GM23338 (cell line): ENCODE results near the gene ZDHHC8. TPM values are rescaled to one million over a fixed set of nuclear protein-coding genes. Genes with fewer than 3 reads are reported as not detected.

Experiments
- ATAC-seq: fragments of 200-7000 bp; cut with Tn5 transposase; 3 replicates; pipeline ENCODE4 v1.9.1; 2020
- DNase-seq: peaks from one replicate; pipeline ENCODE4 v3.0.0-alpha.2; 2015; ENCODE audit warnings: low spot score
- H2AFZ ChIP-seq: fragments of 200-600 bp; sonication (generic); 2 replicates; pipeline ENCODE4 v1.8.0; 2016; ENCODE audit warnings: antibody characterized with exemption, mild to moderate bottlenecking, moderate library complexity
- H3F3A ChIP-seq: fragments of 200-600 bp; sonication (generic); replicated peaks from 2 replicates; pipeline ENCODE4 v1.8.0; 2017; ENCODE audit warnings: antibody characterized with exemption, mixed run types, low read depth
- H3K27ac ChIP-seq: fragments of 200-600 bp; sonication (generic); 2 replicates; pipeline ENCODE4 v1.6.1; 2016; ENCODE audit warnings: low read depth
- H3K27me3 ChIP-seq: fragments of 200-600 bp; sonication (generic); 2 replicates; pipeline ENCODE4 v1.8.0; 2016; ENCODE audit warnings: mild to moderate bottlenecking, mixed run types, moderate library complexity; ENCODE audit not compliant: insufficient read depth
- H3K36me3 ChIP-seq: fragments of 200-600 bp; sonication (generic); 2 replicates; pipeline ENCODE4 v1.8.0; 2016; ENCODE audit warnings: mild to moderate bottlenecking; ENCODE audit not compliant: insufficient read depth
- H3K4me1 ChIP-seq: fragments of 200-600 bp; sonication (generic); 2 replicates; pipeline ENCODE4 v1.8.0; 2016; ENCODE audit warnings: mild to moderate bottlenecking, moderate library complexity; ENCODE audit not compliant: insufficient read depth
- H3K4me2 ChIP-seq: fragments of 200-600 bp; sonication (generic); 2 replicates; pipeline ENCODE4 v1.7.1; 2017; ENCODE audit warnings: mixed run types
- H3K4me3 ChIP-seq: fragments of 200-600 bp; sonication (generic); 2 replicates; pipeline ENCODE4 v1.6.1; 2016; ENCODE audit warnings: mixed run types
- H3K79me2 ChIP-seq: fragments of 200-600 bp; sonication (generic); replicated peaks from 2 replicates; pipeline ENCODE4 v1.8.0; 2017; ENCODE audit warnings: mild to moderate bottlenecking; ENCODE audit not compliant: insufficient read depth
- H3K9me2 ChIP-seq: fragments of 200-600 bp; sonication (generic); 2 replicates; pipeline ENCODE4 v1.8.0; 2017; ENCODE audit not compliant: insufficient read depth
- H4K20me1 ChIP-seq: fragments of 200-600 bp; sonication (generic); replicated peaks from 2 replicates; pipeline ENCODE4 v1.8.0; 2017; ENCODE audit warnings: mild to moderate bottlenecking; ENCODE audit not compliant: insufficient read depth
- H3K27ac Mint-ChIP-seq: 2 replicates; pipeline ENCODE4 v1.8.0; 2020; ENCODE audit warnings: inconsistent platforms, mild to moderate bottlenecking, moderate library complexity, mixed read lengths
- H3K27me3 Mint-ChIP-seq: 3 replicates; pipeline ENCODE4 v1.8.0; 2022; ENCODE audit warnings: low read depth, mild to moderate bottlenecking, moderate library complexity, mixed read lengths, inconsistent platforms; ENCODE audit not compliant: insufficient read depth, poor library complexity
- H3K36me3 Mint-ChIP-seq: 3 replicates; pipeline ENCODE4 v1.8.0; 2021; ENCODE audit warnings: low read depth, mild to moderate bottlenecking, inconsistent platforms, moderate library complexity, mixed read lengths
- H3K4me1 Mint-ChIP-seq: 3 replicates; pipeline ENCODE4 v1.8.0; 2020; ENCODE audit warnings: mild to moderate bottlenecking, inconsistent platforms, mixed read lengths
- H3K4me3 Mint-ChIP-seq: 3 replicates; pipeline ENCODE4 v1.8.0; 2021; ENCODE audit warnings: moderate library complexity, mild to moderate bottlenecking, inconsistent platforms, mixed read lengths
- H3K9me3 Mint-ChIP-seq: 3 replicates; pipeline ENCODE4 v1.8.0; 2020; ENCODE audit warnings: moderate library complexity, mild to moderate bottlenecking, inconsistent platforms, mixed read lengths
- CREB1 ChIP-seq: fragments of 250-450 bp; sonication (Bioruptor Pico); IDR thresholded peaks from 2 replicates; pipeline ENCODE4 v1.5.0; 2020; ENCODE audit warnings: low read depth, mild to moderate bottlenecking, moderate library complexity
- CTCF ChIP-seq, 2 experiments: fragments of 200-600 bp in 1 of 2; sonication (generic) in 1 of 2; conservative IDR thresholded peaks; 2 replicates each; pipeline versions ENCODE4 v1.5.1 to v1.6.1; 2016 to 2017; ENCODE audit warnings: antibody characterized with exemption in 2 of 2, low read depth in 2 of 2, mild to moderate bottlenecking in 2 of 2, moderate library complexity in 1 of 2
- EZH2 ChIP-seq: fragments of 200-600 bp; sonication (generic); IDR thresholded peaks from one replicate; pipeline ENCODE4 v1.8.0; 2017; ENCODE audit warnings: antibody characterized with exemption, mild to moderate bottlenecking, low read depth; ENCODE audit not compliant: unreplicated experiment
- EZH2phosphoT487 ChIP-seq: fragments of 200-600 bp; sonication (generic); IDR thresholded peaks from one replicate; pipeline ENCODE4 v1.8.1; 2018; ENCODE audit warnings: antibody characterized with exemption; ENCODE audit not compliant: unreplicated experiment
- JUNB ChIP-seq: IDR thresholded peaks from one replicate; pipeline ENCODE4 v1.6.1; 2016; ENCODE audit warnings: antibody characterized with exemption; ENCODE audit not compliant: unreplicated experiment
- POLR2AphosphoS5 ChIP-seq: IDR thresholded peaks from 2 replicates; pipeline ENCODE4 v1.6.1; 2016; ENCODE audit warnings: antibody characterized with exemption, low read depth
- REST ChIP-seq: IDR thresholded peaks from one replicate; pipeline ENCODE4 v1.6.1; 2018; ENCODE audit warnings: antibody characterized with exemption; ENCODE audit not compliant: unreplicated experiment
- STAT1 ChIP-seq: IDR thresholded peaks from one replicate; pipeline ENCODE4 v1.6.1; 2016; ENCODE audit warnings: antibody characterized with exemption; ENCODE audit not compliant: unreplicated experiment
- ZNF114 ChIP-seq: fragments of 250-450 bp; sonication (Bioruptor Pico); IDR thresholded peaks from 2 replicates; pipeline ENCODE4 v1.5.0; 2020; ENCODE audit warnings: mild to moderate bottlenecking, moderate library complexity
- ZNF331 ChIP-seq: fragments of 250-450 bp; sonication (Bioruptor Pico); IDR thresholded peaks from 2 replicates; pipeline ENCODE4 v1.5.0; 2020; ENCODE audit warnings: low read depth, mild to moderate bottlenecking, moderate library complexity
- polyA plus RNA-seq: library from polyadenylated mRNA; unstranded; fragments of >200 nt; fragmentation: Nextera tagmentation; extraction: Ambion mirVana; gene quantifications from 2 replicates; pipeline ENCODE4 v1.2.1, GENCODE V29; 2016
- total RNA-seq: library from RNA; depleted of rRNA; stranded (reverse); fragments of >200 nt; shearing (Covaris generic); gene quantifications from 2 replicates; pipeline ENCODE4 v1.2.3, GENCODE V29; 2014
- TF ChIP-seq, protein P1 (sequence below): fragments of 250-450 bp; sonication (Bioruptor Pico); IDR thresholded peaks from 2 replicates; pipeline ENCODE4 v1.5.0; 2020; ENCODE audit warnings: mild to moderate bottlenecking, moderate library complexity
- TF ChIP-seq, protein P2 (sequence below): IDR thresholded peaks from 2 replicates; pipeline ENCODE4 v1.6.1; 2016; ENCODE audit warnings: antibody characterized with exemption

ZDHHC8 gene
- total and polyA plus RNA-seq, 2 experiments from 2014 or later: 13.7 to 47.6 TPM

GRCh38 chr22:20089977-20090729 is 41.5 kb upstream of the ZDHHC8 start:
- Mint-ChIP-seq H3K9me3 (no peaks in the 10 kb centered on the region), H3K36me3 (peaks cover 100% of the 10 kb centered on the region), H3K27me3 (peaks cover 16% of the 10 kb centered on the region), H3K27ac (no peak overlapping the region), H3K4me3 (no peak overlapping the region), H3K4me1 (peaks cover 3% of the 10 kb centered on the region)
- peaks cover 38% of the 10 kb centered on the region for H3K79me2 ChIP-seq
- H3K9me2 ChIP-seq: no peaks in the 10 kb centered on the region
- H3K4me2 ChIP-seq: no peak overlapping the region
- no peak overlapping the region for H3K27ac ChIP-seq
- ATAC-seq (no peak), DNase-seq (no peak)
- no peaks in the 10 kb centered on the region for H3K27me3 ChIP-seq
- TF ChIP-seq, protein P1, sequence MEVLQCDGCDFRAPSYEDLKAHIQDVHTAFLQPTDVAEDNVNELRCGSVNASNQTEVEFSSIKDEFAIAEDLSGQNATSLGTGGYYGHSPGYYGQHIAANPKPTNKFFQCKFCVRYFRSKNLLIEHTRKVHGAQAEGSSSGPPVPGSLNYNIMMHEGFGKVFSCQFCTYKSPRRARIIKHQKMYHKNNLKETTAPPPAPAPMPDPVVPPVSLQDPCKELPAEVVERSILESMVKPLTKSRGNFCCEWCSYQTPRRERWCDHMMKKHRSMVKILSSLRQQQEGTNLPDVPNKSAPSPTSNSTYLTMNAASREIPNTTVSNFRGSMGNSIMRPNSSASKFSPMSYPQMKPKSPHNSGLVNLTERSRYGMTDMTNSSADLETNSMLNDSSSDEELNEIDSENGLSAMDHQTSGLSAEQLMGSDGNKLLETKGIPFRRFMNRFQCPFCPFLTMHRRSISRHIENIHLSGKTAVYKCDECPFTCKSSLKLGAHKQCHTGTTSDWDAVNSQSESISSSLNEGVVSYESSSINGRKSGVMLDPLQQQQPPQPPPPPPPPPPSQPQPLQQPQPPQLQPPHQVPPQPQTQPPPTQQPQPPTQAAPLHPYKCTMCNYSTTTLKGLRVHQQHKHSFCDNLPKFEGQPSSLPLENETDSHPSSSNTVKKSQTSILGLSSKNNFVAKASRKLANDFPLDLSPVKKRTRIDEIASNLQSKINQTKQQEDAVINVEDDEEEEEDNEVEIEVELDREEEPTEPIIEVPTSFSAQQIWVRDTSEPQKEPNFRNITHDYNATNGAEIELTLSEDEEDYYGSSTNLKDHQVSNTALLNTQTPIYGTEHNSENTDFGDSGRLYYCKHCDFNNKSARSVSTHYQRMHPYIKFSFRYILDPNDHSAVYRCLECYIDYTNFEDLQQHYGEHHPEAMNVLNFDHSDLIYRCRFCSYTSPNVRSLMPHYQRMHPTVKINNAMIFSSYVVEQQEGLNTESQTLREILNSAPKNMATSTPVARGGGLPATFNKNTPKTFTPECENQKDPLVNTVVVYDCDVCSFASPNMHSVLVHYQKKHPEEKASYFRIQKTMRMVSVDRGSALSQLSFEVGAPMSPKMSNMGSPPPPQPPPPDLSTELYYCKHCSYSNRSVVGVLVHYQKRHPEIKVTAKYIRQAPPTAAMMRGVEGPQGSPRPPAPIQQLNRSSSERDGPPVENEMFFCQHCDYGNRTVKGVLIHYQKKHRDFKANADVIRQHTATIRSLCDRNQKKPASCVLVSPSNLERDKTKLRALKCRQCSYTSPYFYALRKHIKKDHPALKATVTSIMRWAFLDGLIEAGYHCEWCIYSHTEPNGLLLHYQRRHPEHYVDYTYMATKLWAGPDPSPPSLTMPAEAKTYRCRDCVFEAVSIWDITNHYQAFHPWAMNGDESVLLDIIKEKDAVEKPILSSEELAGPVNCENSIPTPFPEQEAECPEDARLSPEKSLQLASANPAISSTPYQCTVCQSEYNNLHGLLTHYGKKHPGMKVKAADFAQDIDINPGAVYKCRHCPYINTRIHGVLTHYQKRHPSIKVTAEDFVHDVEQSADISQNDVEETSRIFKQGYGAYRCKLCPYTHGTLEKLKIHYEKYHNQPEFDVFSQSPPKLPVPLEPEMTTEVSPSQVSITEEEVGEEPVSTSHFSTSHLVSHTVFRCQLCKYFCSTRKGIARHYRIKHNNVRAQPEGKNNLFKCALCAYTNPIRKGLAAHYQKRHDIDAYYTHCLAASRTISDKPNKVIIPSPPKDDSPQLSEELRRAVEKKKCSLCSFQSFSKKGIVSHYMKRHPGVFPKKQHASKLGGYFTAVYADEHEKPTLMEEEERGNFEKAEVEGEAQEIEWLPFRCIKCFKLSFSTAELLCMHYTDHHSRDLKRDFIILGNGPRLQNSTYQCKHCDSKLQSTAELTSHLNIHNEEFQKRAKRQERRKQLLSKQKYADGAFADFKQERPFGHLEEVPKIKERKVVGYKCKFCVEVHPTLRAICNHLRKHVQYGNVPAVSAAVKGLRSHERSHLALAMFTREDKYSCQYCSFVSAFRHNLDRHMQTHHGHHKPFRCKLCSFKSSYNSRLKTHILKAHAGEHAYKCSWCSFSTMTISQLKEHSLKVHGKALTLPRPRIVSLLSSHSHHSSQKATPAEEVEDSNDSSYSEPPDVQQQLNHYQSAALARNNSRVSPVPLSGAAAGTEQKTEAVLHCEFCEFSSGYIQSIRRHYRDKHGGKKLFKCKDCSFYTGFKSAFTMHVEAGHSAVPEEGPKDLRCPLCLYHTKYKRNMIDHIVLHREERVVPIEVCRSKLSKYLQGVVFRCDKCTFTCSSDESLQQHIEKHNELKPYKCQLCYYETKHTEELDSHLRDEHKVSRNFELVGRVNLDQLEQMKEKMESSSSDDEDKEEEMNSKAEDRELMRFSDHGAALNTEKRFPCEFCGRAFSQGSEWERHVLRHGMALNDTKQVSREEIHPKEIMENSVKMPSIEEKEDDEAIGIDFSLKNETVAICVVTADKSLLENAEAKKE (CRISPR knock-in tag): no peak
- TF ChIP-seq ZNF331: no peak
- TF ChIP-seq, protein P2, sequence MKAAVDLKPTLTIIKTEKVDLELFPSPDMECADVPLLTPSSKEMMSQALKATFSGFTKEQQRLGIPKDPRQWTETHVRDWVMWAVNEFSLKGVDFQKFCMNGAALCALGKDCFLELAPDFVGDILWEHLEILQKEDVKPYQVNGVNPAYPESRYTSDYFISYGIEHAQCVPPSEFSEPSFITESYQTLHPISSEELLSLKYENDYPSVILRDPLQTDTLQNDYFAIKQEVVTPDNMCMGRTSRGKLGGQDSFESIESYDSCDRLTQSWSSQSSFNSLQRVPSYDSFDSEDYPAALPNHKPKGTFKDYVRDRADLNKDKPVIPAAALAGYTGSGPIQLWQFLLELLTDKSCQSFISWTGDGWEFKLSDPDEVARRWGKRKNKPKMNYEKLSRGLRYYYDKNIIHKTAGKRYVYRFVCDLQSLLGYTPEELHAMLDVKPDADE: no peak
- no peak for TF ChIP-seq EZH2phosphoT487
- TF ChIP-seq REST: no peak
- no peak for TF ChIP-seq ZNF114 (CRISPR knock-in tag)
- TF ChIP-seq JUNB: no peak
- TF ChIP-seq CTCF (conservative IDR thresholded peaks at IDR 0.05; ENCODE audit: low read depth in 2 of 2): no peak
- no peak for TF ChIP-seq POLR2AphosphoS5
- no peak for TF ChIP-seq STAT1
- no peak for TF ChIP-seq CREB1 (CRISPR knock-in tag)
- TF ChIP-seq EZH2: no peak
- peaks cover 25% of the 10 kb centered on the region for H3F3A ChIP-seq
- peaks cover 3% of the 10 kb centered on the region; the same call in 1 of the 2 replicates for H3K4me1 ChIP-seq
- H3K4me3 ChIP-seq: no peak overlapping the region
- H2AFZ ChIP-seq: no peak overlapping the region
- peaks cover 39% of the 10 kb centered on the region for H4K20me1 ChIP-seq
- H3K36me3 ChIP-seq: peaks cover 46% of the 10 kb centered on the region
